Gastroesophageal sphincter (tissue), 4 donors: ENCODE results near the gene HLCS. TPM values are rescaled to one million over a fixed set of nuclear protein-coding genes. Genes with fewer than 3 reads are reported as not detected.

ENCODE experiments used
- ATAC-seq: fragments of 150-250 bp; one replicate; pipeline ENCODE4 v1.9.1; 2016; ENCODE audit warnings: mild to moderate bottlenecking, moderate library complexity
- H3K27ac ChIP-seq, 4 donors: fragments of 200-600 bp; sonication (generic) in 3 of 4; 1 replicate in 3 of 4; 2 replicates in 1 of 4; pipeline ENCODE4 v1.5.1; 2016 to 2019
- H3K27me3 ChIP-seq: fragments of 200-600 bp; sonication (generic); one replicate; pipeline ENCODE4 v1.5.1; 2019
- H3K36me3 ChIP-seq, 2 donors: fragments of 200-600 bp; sonication (generic); one replicate each; pipeline ENCODE4 v1.5.1; 2019; ENCODE audit warnings: control low read depth in 1 of 2
- H3K4me1 ChIP-seq, 3 donors: fragments of 200-600 bp; sonication (generic); 1 replicate in 2 of 3; 2 replicates in 1 of 3; pipeline ENCODE4 v1.5.1; 2016 to 2019; ENCODE audit warnings: control low read depth in 2 of 3
- H3K4me3 ChIP-seq, 2 donors: fragments of 200-600 bp; sonication (generic); one replicate each; pipeline ENCODE4 v1.5.1; 2019; ENCODE audit warnings: mild to moderate bottlenecking in 1 of 2, moderate library complexity in 1 of 2
- H3K9me3 ChIP-seq, 3 donors: fragments of 200-600 bp; sonication (generic); one replicate each; pipeline ENCODE4 v1.5.1; 2017 to 2019; ENCODE audit warnings: control low read depth in 2 of 3
- CTCF ChIP-seq, 4 experiments: fragments of 200-600 bp in 2 of 4; fragments of 450-650 bp in 2 of 4; sonication (generic) in 1 of 4; IDR thresholded peaks; one replicate each; pipeline ENCODE4 v1.5.1; 2017 to 2019; ENCODE audit warnings: antibody characterized with exemption in 4 of 4, mild to moderate bottlenecking in 2 of 4, moderate library complexity in 2 of 4
- EP300 ChIP-seq: sonication (generic); formaldehyde crosslinking; IDR thresholded peaks from one replicate; pipeline ENCODE4 v1.6.1; 2017; ENCODE audit warnings: antibody characterized with exemption, mild to moderate bottlenecking
- POLR2A ChIP-seq, 2 donors: fragments of 450-650 bp; IDR thresholded peaks; one replicate each; pipeline ENCODE4 v1.6.1; 2017; ENCODE audit warnings: antibody characterized with exemption in 2 of 2, mild to moderate bottlenecking in 2 of 2, moderate library complexity in 1 of 2
- POLR2AphosphoS5 ChIP-seq: sonication (generic); formaldehyde crosslinking; IDR thresholded peaks from one replicate; pipeline ENCODE4 v1.6.1; 2017; ENCODE audit warnings: antibody characterized with exemption
- WGBS, 2 donors: methylation state at CpG; one replicate each; pipeline ENCODE4 v1.1.5; 2018; ENCODE audit warnings: low coverage in 1 of 2; 5-methylcytosine and 5-hydroxymethylcytosine counted together
- small RNA-seq, 4 donors: library from RNA; depleted of rRNA; stranded (forward); fragments of <200 nt; gene quantifications; one replicate each; pipeline ENCODE3, GENCODE V24; 2016
- total RNA-seq, 4 donors: library from RNA; depleted of rRNA; stranded (reverse); fragments of >200 nt; gene quantifications; one replicate each; pipeline ENCODE4 v1.1.0, GENCODE V29; 2016

HLCS gene
- total RNA-seq, 4 donors from 2014 or later = 14.4 to 33.3 (median 24.9) TPM

GRCh38 chr21:36703123-36703522, 263.3 kb downstream of the HLCS start:
- H3K9me3 ChIP-seq = no peaks in the 10 kb centered on the region
- H3K27me3 ChIP-seq = peaks cover 100% of the 10 kb centered on the region
- no peak for ATAC-seq
- H3K4me1 ChIP-seq = peaks cover 0 to 77% (median 36%) of the 10 kb centered on the region in 3 donors
- no peak overlapping the region for H3K4me3 ChIP-seq
- no peaks in the 10 kb centered on the region for H3K36me3 ChIP-seq
- TF ChIP-seq CTCF (IDR thresholded peaks at IDR 0.05) = no peak
- no peak overlapping the region for H3K27ac ChIP-seq
- 0% methylated on average over 1 of the region's 3 CpGs; no CpG with 5 or more reads in 1 of the 2 donors for WGBS, 2 donors

DNA sequence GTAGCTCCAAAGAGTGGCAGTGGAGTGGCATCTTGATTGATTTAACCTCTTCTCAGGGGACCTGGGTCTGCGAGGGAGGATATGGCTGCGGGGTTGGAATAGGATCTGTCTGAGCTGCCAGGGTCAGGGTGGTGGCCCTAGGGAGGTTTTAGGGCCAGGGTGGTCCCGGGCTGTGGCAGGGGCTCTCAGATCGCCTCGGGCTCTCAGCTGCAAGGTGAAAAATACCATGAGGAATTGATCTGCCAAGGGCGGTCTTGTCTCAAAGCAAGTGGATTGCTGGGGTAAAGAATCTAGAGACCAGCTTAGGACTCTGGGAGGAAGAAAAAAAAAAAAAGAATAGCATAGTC, 263.9 kb downstream of the HLCS start:
- Histone ChIP-seq H3K27me3 (peaks cover 100% of the 10 kb centered on the region), H3K4me1 (peaks cover 0 to 77% (median 36%) of the 10 kb centered on the region in 3 donors)

GRCh38 chr21:36701756-36702621, 264.5 kb downstream of the HLCS start:
- Histone ChIP-seq H3K27ac (no peak overlapping the region), H3K9me3 (no peaks in the 10 kb centered on the region), H3K4me3 (peak overlapping the region in 1 of 2 donors; percentile 53), H3K36me3 (no peaks in the 10 kb centered on the region), H3K4me1 (peaks cover 0 to 77% (median 35%) of the 10 kb centered on the region in 3 donors), H3K27me3 (peaks cover 100% of the 10 kb centered on the region)
- WGBS, 2 donors = 13 to 14% methylated on average over 4 to 16 of the region's 26 CpGs
- ATAC-seq = no peak
- TF ChIP-seq CTCF (IDR thresholded peaks at IDR 0.05) (no peak), EP300 (no peak), POLR2AphosphoS5 (no peak), POLR2A (IDR thresholded peaks at IDR 0.05) (no peak)

More for the DNA sequence above, 263.9 kb downstream of the HLCS start:
- H3K9me3 ChIP-seq = no peaks in the 10 kb centered on the region
- 28 to 57% methylated on average over 1 to 5 of the region's 6 CpGs for WGBS, 2 donors
- ATAC-seq = no peak
- no peak overlapping the region for H3K4me3 ChIP-seq
- TF ChIP-seq EP300 = no peak
- TF ChIP-seq POLR2AphosphoS5 = no peak
- no peak for TF ChIP-seq POLR2A (IDR thresholded peaks at IDR 0.05)
- H3K27ac ChIP-seq = no peak overlapping the region
- no peaks in the 10 kb centered on the region for H3K36me3 ChIP-seq

DNA sequence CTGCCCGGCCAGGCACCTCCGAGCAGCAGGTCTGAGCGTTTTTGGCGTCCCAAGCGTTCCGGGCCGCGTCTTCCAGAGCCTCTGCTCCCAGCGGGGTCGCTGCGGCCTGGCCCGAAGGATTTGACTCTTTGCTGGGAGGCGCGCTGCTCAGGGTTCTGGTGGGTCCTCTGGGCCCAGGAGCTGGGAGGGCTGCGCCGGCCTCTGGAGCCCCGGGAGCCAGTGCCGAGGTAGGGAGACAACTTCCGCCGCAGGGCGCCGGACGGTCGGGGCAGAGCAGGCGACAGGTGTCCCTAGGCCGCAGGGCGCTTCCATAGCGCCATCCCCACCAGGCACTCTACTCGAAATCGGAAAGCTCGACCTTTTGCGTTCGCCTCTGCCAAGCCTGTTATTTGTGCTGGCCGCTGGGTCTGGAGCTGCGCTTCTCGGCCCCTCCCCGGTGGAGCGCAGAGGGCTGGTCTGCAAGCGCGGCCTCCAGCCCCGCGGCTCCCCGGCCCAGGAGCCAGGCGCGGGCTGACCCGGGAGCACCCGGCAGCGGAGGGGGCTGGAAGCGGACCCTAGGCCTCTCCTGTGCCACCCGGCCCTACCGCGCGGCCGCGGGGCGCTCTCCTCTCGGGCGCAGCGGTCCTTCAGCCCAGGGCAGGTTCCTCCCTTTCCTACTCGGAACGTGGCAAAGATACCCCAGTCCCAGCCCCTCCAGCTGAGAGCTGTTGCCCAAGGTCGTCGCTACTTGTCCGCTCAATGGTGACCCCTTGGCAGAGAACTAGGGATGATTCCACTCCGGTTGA, 265.3 kb downstream of the HLCS start:
- no peak overlapping the region for H3K27ac ChIP-seq
- H3K4me3 ChIP-seq = peak overlapping the region in 1 of 2 donors; percentile 53
- WGBS, 2 donors = 0% methylated on average over 1 of the region's 65 CpGs; no CpG with 5 or more reads in 1 of the 2 donors
- ATAC-seq = no peak
- no peaks in the 10 kb centered on the region for H3K9me3 ChIP-seq
- no peaks in the 10 kb centered on the region for H3K36me3 ChIP-seq
- peaks cover 0 to 76% (median 36%) of the 10 kb centered on the region in 3 donors for H3K4me1 ChIP-seq
- TF ChIP-seq POLR2AphosphoS5 (no peak), EP300 (no peak), POLR2A (IDR thresholded peaks at IDR 0.05) (no peak), CTCF (IDR thresholded peaks at IDR 0.05) (no peak)
- H3K27me3 ChIP-seq = peaks cover 100% of the 10 kb centered on the region

Small RNA genes lying within 50 kb of the gene (small RNA-seq; reads per million reads assigned to genes)
- 0 reads per million in 4 donors for gene RF00019
- 1.6 to 9.5 (median 7.3) reads per million in 4 donors for gene RNA5SP491

Other genes starting within 250 kb of the HLCS start
- gene RIPPLY3, start 40.0 kb upstream of the HLCS start, total RNA-seq = not detected
- gene PIGP, start 106.4 kb upstream of the HLCS start, total RNA-seq = 10 to 100 TPM; 20.7 to 32.1 (median 24.0) TPM
- 100 to 1,000 TPM in 3 of 4 donors, 10 to 100 TPM in 1; 85.1 to 157 (median 127) TPM for gene TTC3, start 106.6 kb upstream of the HLCS start, total RNA-seq